Fibroblast of pulmonary artery (primary cell): Measurements from ENCODE around the gene FLT3.

Experiments used
- DNase-seq: peaks from one replicate; pipeline ENCODE4 v3.0.0-alpha.2; 2010; ENCODE audit warnings: low read depth
- H3K4me3 ChIP-seq: replicated peaks from 2 replicates; pipeline ENCODE4 v1.5.1; 2011; ENCODE audit warnings: low read depth, mild to moderate bottlenecking, control low read depth, low read length, moderate library complexity
- CTCF ChIP-seq: IDR thresholded peaks from 2 replicates; pipeline ENCODE4 v1.5.1; 2011; ENCODE audit warnings: mild to moderate bottlenecking, control low read depth, low read length, inconsistent platforms; ENCODE audit errors: missing control alignments

Gene FLT3

GRCh38 chr13:28002886-28003698 is 97.3 kb downstream of the FLT3 start:
- TF ChIP-seq CTCF, result no peak

GRCh38 chr13:28001837-28002473 is 98.4 kb downstream of the FLT3 start:
- H3K4me3 ChIP-seq, result no peak overlapping the region
- no peak for DNase-seq
- TF ChIP-seq CTCF, result no peak

More at GRCh38 chr13:28002886-28003698, 97.3 kb downstream of the FLT3 start:
- DNase-seq, result no peak
- no peak overlapping the region for H3K4me3 ChIP-seq

GRCh38 chr13:28001049-28001448 is 99.3 kb downstream of the FLT3 start:
- H3K4me3 ChIP-seq, result no peak overlapping the region
- no peak for DNase-seq

GRCh38 chr13:28000567-28000966 is 99.8 kb downstream of the FLT3 start:
- TF ChIP-seq CTCF, result no peak
- no peak for DNase-seq
- no peak overlapping the region for H3K4me3 ChIP-seq

More at GRCh38 chr13:28001049-28001448, 99.3 kb downstream of the FLT3 start:
- TF ChIP-seq CTCF, result no peak

GRCh38 chr13:27997904-27998522 is 102.4 kb downstream of the FLT3 start:
- peak; percentile 48 for TF ChIP-seq CTCF
- no peak overlapping the region for H3K4me3 ChIP-seq
- peak; percentile 43 for DNase-seq

GRCh38 chr13:27991881-27992280 is 108.5 kb downstream of the FLT3 start:
- no peak overlapping the region for H3K4me3 ChIP-seq
- no peak for DNase-seq

More at GRCh38 chr13:27991881-27992280, 108.5 kb downstream of the FLT3 start:
- no peak for TF ChIP-seq CTCF
